K562 (cell line): ENCODE results near the gene ST6GALNAC2.

Experiments used
- BHLHE40 ChIP-seq: IDR thresholded peaks from 2 replicates; pipeline ENCODE4 v1.6.1; 2011; ENCODE audit warnings: low read length, improper control_type of control experiment
- CREB1 ChIP-seq, 2 experiments: sonication (generic) in 1 of 2; formaldehyde crosslinking in 1 of 2; IDR thresholded peaks; 2 replicates each; pipeline versions ENCODE4 v1.6.1 to v1.8.0; 2012 to 2022; ENCODE audit warnings: inconsistent platforms in 1 of 2, mild to moderate bottlenecking in 1 of 2, missing genetic modification reagents in 1 of 2, moderate library complexity in 1 of 2
- CTCF ChIP-seq, 3 experiments: IDR thresholded peaks in 2 of 3; conservative IDR thresholded peaks in 1 of 3; 2 replicates each; pipeline ENCODE4 v1.5.1; 2011 to 2012; ENCODE audit warnings: low read length in 3 of 3, mild to moderate bottlenecking in 3 of 3, control low read depth in 2 of 3, improper control_type of control experiment in 1 of 3, inconsistent platforms in 1 of 3, low read depth in 1 of 3, mixed read lengths in 1 of 3, moderate library complexity in 1 of 3; ENCODE audit not compliant: insufficient read depth in 2 of 3
- CUX1 ChIP-seq: fragments of 200-800 bp; sonication (Bioruptor generic); IDR thresholded peaks from 2 replicates; pipeline ENCODE4 v1.6.1; 2016; ENCODE audit warnings: missing genetic modification characterization, missing compliant biosample characterization
- FOS ChIP-seq: IDR thresholded peaks from 3 replicates; pipeline ENCODE4 v1.6.1; 2011; ENCODE audit not compliant: insufficient read length; ENCODE audit errors: extremely low read depth
- MEIS2 ChIP-seq: fragments of 450-650 bp; IDR thresholded peaks from 2 replicates; pipeline ENCODE4 v1.6.1; 2014; ENCODE audit warnings: mild to moderate bottlenecking; ENCODE audit not compliant: partially characterized antibody
- MXI1 ChIP-seq: IDR thresholded peaks from 2 replicates; pipeline ENCODE4 v1.6.1; 2011; ENCODE audit warnings: low read depth, mild to moderate bottlenecking, improper control_type of control experiment, low read length
- POLR3G ChIP-seq: IDR thresholded peaks from 2 replicates; pipeline ENCODE4 v1.6.1; 2011; ENCODE audit not compliant: insufficient read length, insufficient replicate concordance; ENCODE audit errors: extremely low read depth
- SAFB2 ChIP-seq: fragments of 200-400 bp; formaldehyde crosslinking; IDR thresholded peaks from 2 replicates; pipeline ENCODE4 v1.6.1; 2018; ENCODE audit warnings: borderline replicate concordance, low read length, low read depth, moderate library complexity; ENCODE audit not compliant: severe bottlenecking
- TARDBP ChIP-seq: fragments of 450-650 bp; IDR thresholded peaks from 2 replicates; pipeline ENCODE4 v1.6.1; 2016
- ZBTB11 ChIP-seq, 3 experiments: fragments of 200-800 bp in 1 of 3; fragments of 250-450 bp in 1 of 3; fragments of 450-650 bp in 1 of 3; sonication (Bioruptor Pico) in 1 of 3; sonication (Bioruptor generic) in 1 of 3; formaldehyde crosslinking in 1 of 3; IDR thresholded peaks; 2 replicates each; pipeline versions ENCODE4 v1.6.1 to v1.8.0; 2016 to 2022; ENCODE audit warnings: mild to moderate bottlenecking in 2 of 3, missing genetic modification characterization in 2 of 3, missing compliant biosample characterization in 1 of 3, moderate library complexity in 1 of 3
- ZNF12 ChIP-seq: sonication (generic); formaldehyde crosslinking; IDR thresholded peaks from 2 replicates; pipeline ENCODE4 v1.4.0; 2020; ENCODE audit warnings: mild to moderate bottlenecking, missing genetic modification reagents

- no peak for TF ChIP-seq POLR3G
- TF ChIP-seq MEIS2 = no peak
- no peak for TF ChIP-seq MXI1
- no peak for TF ChIP-seq TARDBP
- no peak for TF ChIP-seq SAFB2
- TF ChIP-seq CREB1 (IDR thresholded peaks at IDR 0.05) = no peak
- TF ChIP-seq CREB1 (CRISPR knock-in tag; IDR thresholded peaks at IDR 0.05) = no peak
- TF ChIP-seq ZBTB11 (CRISPR knock-in tag; IDR thresholded peaks at IDR 0.05) = no peak
- no peak for TF ChIP-seq BHLHE40
- no peak for TF ChIP-seq FOS
- no peak for TF ChIP-seq CUX1 (CRISPR knock-in tag)
- no peak for TF ChIP-seq ZNF12 (CRISPR knock-in tag)
- no peak for TF ChIP-seq CTCF (IDR thresholded peaks at IDR 0.05 in 2 of 3, conservative IDR thresholded peaks at IDR 0.05 in 1 of 3; ENCODE audit: insufficient read depth in 2 of 3, low read depth in 1 of 3, low read length in 3 of 3)
Measured at GRCh38 chr17:76537578-76538280, 47.9 kb downstream of the ST6GALNAC2 start, which contains the start of gene CYGB.
